ENCODE results near the gene PICK1.

- TF ChIP-seq YY1 (IDR thresholded peaks at IDR 0.05; ENCODE audit: insufficient read depth, insufficient read length) (no peak), SUZ12 (IDR thresholded peaks at IDR 0.05; ENCODE audit: extremely low read depth, insufficient read depth, insufficient read length) (no peak), ZNF274 (IDR thresholded peaks at IDR 0.05; ENCODE audit: low read depth, low read length) (no peak)
These were observed 30.7 kb downstream of the PICK1 start for GRCh38 chr22:38087855-38088254.
